Body of pancreas (tissue), 4 donors: ENCODE data around the gene ULK4.

Experiments used
- CTCF ChIP-seq, 7 experiments: fragments of 450-650 bp in 4 of 7; fragments of 200-600 bp in 3 of 7; sonication (generic) in 3 of 7; IDR thresholded peaks; one replicate each; pipeline ENCODE4 v1.5.1; 2016 to 2019; ENCODE audit warnings: antibody characterized with exemption in 7 of 7
- POLR2A ChIP-seq, 3 donors: fragments of 450-650 bp; IDR thresholded peaks; one replicate each; pipeline ENCODE4 v1.6.1; 2016; ENCODE audit warnings: antibody characterized with exemption in 3 of 3, mild to moderate bottlenecking in 2 of 3

- TF ChIP-seq POLR2A (IDR thresholded peaks at IDR 0.05) (no peak), CTCF (IDR thresholded peaks at IDR 0.05) (no peak)
These were observed 471.5 kb downstream of the ULK4 start for GRCh38 chr3:41490360-41490759.
